Measurements from ENCODE around the gene GGA2.
"Not testable (repeated sequence)": the region's sequence is repeated elsewhere in the genome, so short reads cannot be mapped to it uniquely, and the experiment has no call there.

The GGA2 gene

DNA sequence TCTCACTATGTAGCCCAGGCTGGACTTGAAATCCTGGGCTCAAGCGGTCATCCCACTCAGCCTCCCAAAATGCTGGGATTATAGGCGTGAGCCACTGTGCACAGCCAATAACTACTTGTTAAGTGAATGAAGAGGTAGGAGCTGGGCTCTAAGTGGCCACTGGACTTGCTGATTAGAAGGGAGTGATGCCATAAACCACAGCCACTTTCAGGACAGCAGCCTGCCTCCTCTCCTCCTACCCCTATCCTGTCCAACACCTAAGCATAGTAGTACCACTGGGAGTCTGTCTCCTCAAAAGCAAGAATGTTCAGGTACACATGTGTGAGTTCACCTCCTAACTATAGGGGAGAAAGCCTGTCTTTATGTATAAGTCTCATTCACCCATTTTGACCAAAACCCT is 45.1 kb downstream of the GGA2 start:
- H3K27me3 ChIP-seq: no peaks in the 10 kb centered on the region
- H3K9me3 ChIP-seq (replicated peaks in 1 of 11): no peaks in the 10 kb centered on the region
- H3K36me3 ChIP-seq: peaks cover 74 to 89% (median 79%) of the 10 kb centered on the region in 11 experiments
- no peak overlapping the region for H3K27ac ChIP-seq
- H3K9ac ChIP-seq: no peak overlapping the region
- no peak for TF ChIP-seq Cebpa-rat (IDR thresholded peaks at IDR 0.05)
- H3K4me3 ChIP-seq: no peak overlapping the region
- no peak overlapping the region for H3K4me2 ChIP-seq
- H3K4me1 ChIP-seq: no peaks in the 10 kb centered on the region
- peaks cover 0 to 69% (median 18%) of the 10 kb centered on the region in 11 experiments; a peak in 12 of 22 replicates for H4K20me1 ChIP-seq

DNA sequence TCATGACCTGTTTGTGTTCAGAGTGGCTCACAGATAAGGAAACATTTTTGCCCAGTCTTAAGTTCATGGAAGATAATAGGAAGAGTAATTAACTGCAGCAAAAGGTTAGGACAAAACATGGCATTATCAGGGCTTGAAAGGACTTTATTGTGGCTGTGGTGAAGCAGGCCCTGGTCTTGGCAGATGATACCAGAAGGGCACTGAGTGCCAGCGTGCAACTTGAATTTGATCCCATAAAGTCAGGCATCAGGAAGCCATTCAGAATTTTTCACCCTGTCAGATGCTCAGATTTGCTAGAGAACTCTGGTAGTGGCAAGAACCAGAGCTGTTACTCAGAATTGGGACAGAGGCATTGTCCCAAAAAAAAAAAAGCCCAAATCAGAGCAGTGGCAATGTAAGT is 46.1 kb downstream of the GGA2 start:
- H3K4me1 ChIP-seq: no peaks in the 10 kb centered on the region
- H3K27ac ChIP-seq: no peak overlapping the region
- no peak overlapping the region for H3K4me2 ChIP-seq
- no peaks in the 10 kb centered on the region for H3K27me3 ChIP-seq
- H3K9ac ChIP-seq: no peak overlapping the region
- H3K9me3 ChIP-seq (replicated peaks in 1 of 11): no peaks in the 10 kb centered on the region
- no peak overlapping the region for H3K4me3 ChIP-seq
- peaks cover 0 to 69% (median 17%) of the 10 kb centered on the region in 11 experiments; a peak in 12 of 22 replicates for H4K20me1 ChIP-seq
- H3K36me3 ChIP-seq: peaks cover 65 to 80% (median 69%) of the 10 kb centered on the region in 11 experiments
- TF ChIP-seq Cebpa-rat (IDR thresholded peaks at IDR 0.05): no peak

DNA sequence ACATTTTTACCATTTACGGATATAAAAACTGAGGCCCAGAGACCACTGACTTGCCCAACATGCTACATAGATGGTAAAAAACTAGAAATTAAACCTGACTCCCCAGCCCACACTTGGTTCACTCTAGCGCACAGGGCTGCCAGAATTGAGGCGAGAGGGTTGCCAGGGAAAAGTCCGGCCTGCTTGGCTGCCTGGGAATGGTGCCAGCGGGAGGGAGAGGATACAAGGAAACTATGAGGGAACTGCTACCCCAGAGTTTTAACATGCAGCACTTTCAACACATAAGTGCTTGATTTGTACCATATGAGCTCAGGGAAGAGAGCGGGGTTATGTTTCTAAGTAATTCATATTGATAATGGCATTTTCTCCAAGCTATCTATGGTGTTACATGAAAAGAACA is 47.3 kb downstream of the GGA2 start:
- Histone ChIP-seq H3K36me3 (peaks cover 53 to 68% (median 57%) of the 10 kb centered on the region in 11 experiments), H4K20me1 (peaks cover 0 to 62% (median 16%) of the 10 kb centered on the region in 11 experiments; a peak in 12 of 22 replicates)
- H3K4me1 ChIP-seq; H3K9me3 ChIP-seq (replicated peaks in 1 of 11); H3K27ac ChIP-seq; H3K27me3 ChIP-seq; H3K4me2 ChIP-seq; H3K4me3 ChIP-seq; H3K9ac ChIP-seq: not testable (repeated sequence)

DNA sequence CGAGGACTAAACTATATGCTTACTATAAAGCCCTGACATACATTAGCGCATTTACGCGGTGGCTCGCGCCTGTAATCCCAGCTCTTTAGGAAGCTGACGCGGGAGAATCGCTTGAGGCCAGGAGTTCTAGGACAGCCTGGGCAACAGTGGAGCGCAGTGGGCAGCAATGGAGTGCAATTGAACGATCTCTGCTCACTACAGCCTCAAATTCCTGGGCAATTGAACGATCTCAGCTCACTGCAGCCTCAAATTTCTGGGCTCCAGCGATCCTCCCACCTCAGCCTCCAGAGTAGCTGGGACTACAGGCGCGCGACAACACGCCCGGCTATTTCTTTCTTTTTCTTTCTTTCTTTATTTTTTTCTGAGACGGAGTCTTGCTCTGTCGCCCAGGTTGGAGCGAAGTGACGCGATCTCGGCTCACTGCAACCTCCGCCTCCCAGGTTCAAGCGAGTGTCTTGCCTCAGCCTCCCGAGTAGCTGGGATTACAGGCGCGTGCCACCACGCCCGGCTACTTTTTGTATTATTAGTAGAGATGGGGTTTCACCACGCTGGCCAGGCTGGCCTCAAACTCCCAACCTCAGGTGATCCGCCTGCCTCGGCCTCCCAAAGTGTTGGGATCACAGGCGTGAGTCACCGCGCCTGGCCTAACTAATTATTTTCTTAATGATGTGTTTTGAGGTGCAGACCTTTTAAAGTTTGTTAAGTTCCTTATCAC is 56.8 kb downstream of the GGA2 start:
- H3K27ac ChIP-seq: peak overlapping the region in 8 of 11 experiments; percentile 73 to 86 (median 82); a peak in 12 of 22 replicates
- H3K36me3 ChIP-seq: peaks cover 0 to 5% (median 0%) of the 10 kb centered on the region in 11 experiments; a peak in 4 of 22 replicates
- peaks cover 15 to 37% (median 25%) of the 10 kb centered on the region in 10 experiments for H3K4me1 ChIP-seq
- no peaks in the 10 kb centered on the region for H3K27me3 ChIP-seq
- no peaks in the 10 kb centered on the region for H3K9me3 ChIP-seq (replicated peaks in 1 of 11)
- peak overlapping the region; percentile 75 to 88 (median 82) for H3K4me3 ChIP-seq
- peak overlapping the region; percentile 79 to 89 (median 85); a peak in 21 of 22 replicates for H3K9ac ChIP-seq
- peak overlapping the region; percentile 79 to 96 (median 86) for H3K4me2 ChIP-seq
- no peak for TF ChIP-seq Cebpa-rat (IDR thresholded peaks at IDR 0.05)
- H4K20me1 ChIP-seq: peaks cover 0 to 28% (median 9%) of the 10 kb centered on the region in 11 experiments; a peak in 13 of 22 replicates

DNA sequence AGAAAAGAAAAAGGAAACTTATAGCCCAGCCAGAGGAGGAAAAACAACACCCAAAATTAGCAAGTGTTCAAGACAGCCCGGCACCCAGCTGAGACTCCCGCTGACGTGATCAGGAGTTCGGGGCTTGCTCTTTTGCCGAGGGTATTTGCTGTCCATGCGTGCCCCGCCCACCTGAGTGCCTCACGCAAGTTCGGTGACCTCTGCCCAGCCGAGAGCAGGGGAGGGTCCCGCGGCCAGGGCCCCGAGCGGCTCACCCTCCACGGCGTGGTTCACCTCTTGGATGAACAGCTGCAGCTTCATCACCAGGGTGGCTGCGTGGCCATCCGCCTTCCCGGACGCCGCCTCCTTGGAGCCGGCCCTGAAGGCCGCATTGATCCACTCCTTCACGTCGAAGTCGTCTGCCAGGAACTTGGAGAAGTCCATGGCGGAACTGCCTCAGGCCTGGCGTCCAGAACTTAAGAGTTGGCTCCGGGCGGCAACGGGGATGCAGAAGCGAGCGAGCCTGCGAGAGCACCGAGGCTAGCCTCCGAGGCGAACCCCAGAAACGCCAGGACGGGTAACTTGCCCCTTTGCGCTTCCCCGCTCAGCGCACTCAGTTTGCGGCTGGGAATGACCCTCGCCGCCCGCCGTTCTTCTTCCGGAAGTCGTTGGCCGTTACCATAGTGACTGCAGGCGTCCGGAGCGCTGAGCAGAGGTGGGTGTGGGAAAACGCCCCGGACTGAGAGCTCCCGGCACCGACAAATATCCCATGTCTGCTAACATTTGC is 57.5 kb downstream of the GGA2 start, which contains the start of gene COG7:
Gene COG7, minus strand, starts transcription at position 618 of the 766 bp plus-strand sequence. Its CDS starts 195 bp downstream, at position 423.
- TF ChIP-seq Cebpa-rat (IDR thresholded peaks at IDR 0.05): no peak
- peak within 1 kb of the TSS; percentile 79 to 96 (median 86) for H3K4me2 ChIP-seq

DNA sequence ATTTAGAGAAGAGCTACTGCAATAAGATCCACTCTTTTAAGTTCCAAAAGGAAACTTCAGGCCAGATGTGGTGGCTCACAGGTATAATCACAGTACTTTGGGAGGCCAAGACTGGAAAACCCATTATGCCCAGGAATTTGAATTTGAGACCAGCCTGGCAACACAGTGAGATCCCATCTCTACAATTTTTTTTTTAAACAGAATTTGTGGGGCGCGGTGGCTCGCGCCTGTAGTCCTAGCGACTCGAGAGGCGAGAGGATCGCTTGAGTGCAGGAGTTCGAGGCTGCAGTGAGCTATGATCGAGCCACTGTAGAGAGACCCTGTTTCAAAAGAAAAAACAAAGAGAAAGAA is 58.1 kb downstream of the GGA2 start:
- Histone ChIP-seq H3K4me2 (peak overlapping the region; percentile 79 to 96 (median 86)), H4K20me1 (peaks cover 0 to 28% (median 10%) of the 10 kb centered on the region in 11 experiments; a peak in 13 of 22 replicates), H3K27me3 (no peaks in the 10 kb centered on the region), H3K27ac (peak overlapping the region; percentile 72 to 86 (median 81); a peak in 21 of 22 replicates), H3K9ac (peak overlapping the region; percentile 79 to 89 (median 85)), H3K36me3 (peaks cover 0 to 10% (median 0%) of the 10 kb centered on the region in 11 experiments; a peak in 6 of 22 replicates), H3K9me3 (replicated peaks in 1 of 11) (no peaks in the 10 kb centered on the region), H3K4me1 (peaks cover 15 to 37% (median 25%) of the 10 kb centered on the region in 10 experiments), H3K4me3 (peak overlapping the region; percentile 75 to 88 (median 82))
- TF ChIP-seq Cebpa-rat (IDR thresholded peaks at IDR 0.05): no peak

More for the DNA sequence above, 57.5 kb downstream of the GGA2 start, which contains the start of gene COG7:
- Histone ChIP-seq H3K9me3 (replicated peaks in 1 of 11) (no peaks in the 10 kb centered on the region), H3K27me3 (no peaks in the 10 kb centered on the region), H3K36me3 (peaks cover 0 to 9% (median 0%) of the 10 kb centered on the region in 11 experiments; a peak in 5 of 22 replicates), H3K9ac (peak within 1 kb of the TSS; percentile 79 to 89 (median 85)), H3K4me3 (peak within 1 kb of the TSS; percentile 75 to 88 (median 82)), H3K27ac (peak within 1 kb of the TSS; percentile 72 to 86 (median 81)), H3K4me1 (peaks cover 15 to 37% (median 25%) of the 10 kb centered on the region in 10 experiments), H4K20me1 (peaks cover 0 to 33% (median 10%) of the 10 kb centered on the region in 11 experiments; a peak in 13 of 22 replicates)

DNA sequence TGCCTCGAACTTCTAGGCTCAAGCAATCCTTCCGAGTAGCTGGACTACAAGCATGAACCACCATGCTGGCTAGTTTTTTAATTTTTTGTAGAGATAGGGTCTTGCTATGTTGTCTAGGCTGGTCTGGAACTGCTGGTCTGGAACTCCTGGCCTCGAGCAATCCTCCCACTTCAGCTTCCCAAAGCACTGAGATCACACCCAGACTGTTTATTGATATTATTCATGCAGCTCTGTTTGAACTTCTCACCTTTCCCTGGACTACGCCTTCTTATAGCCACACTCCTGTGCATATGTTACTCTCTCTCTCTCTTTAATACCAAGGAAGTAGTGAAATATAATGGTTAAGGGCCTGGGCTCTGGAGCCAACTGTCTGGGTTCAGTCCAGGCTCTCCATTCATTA is 61.9 kb downstream of the GGA2 start:
- Histone ChIP-seq H3K4me2 (no peak overlapping the region), H3K36me3 (peaks cover 24 to 38% (median 33%) of the 10 kb centered on the region in 11 experiments), H3K9me3 (replicated peaks in 1 of 11) (no peaks in the 10 kb centered on the region), H3K27me3 (no peaks in the 10 kb centered on the region), H3K4me3 (no peak overlapping the region), H3K9ac (no peak overlapping the region), H4K20me1 (peaks cover 0 to 29% (median 7%) of the 10 kb centered on the region in 11 experiments; a peak in 14 of 22 replicates), H3K4me1 (peaks cover 15 to 24% (median 17%) of the 10 kb centered on the region in 10 experiments), H3K27ac (no peak overlapping the region)
- no peak for TF ChIP-seq Cebpa-rat (IDR thresholded peaks at IDR 0.05)

DNA sequence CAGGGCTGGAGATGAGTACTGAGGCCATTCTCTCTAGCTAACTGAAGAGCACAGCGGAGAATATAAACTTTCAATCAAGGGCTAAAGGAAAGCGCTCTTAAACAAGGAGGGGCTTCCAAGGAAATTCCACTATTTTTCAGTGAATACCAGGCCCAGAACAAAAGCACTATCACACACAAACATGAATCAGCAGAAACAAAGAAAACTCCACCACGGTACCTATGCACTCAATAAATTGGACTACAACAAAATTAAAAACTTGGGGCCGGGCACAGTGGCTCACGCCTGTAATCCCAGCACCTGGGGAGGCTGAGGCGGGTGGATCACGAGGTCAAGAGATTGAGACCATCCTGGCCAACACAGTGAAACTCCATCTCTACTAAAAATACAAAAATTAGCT is 72.8 kb downstream of the GGA2 start:
- not testable (repeated sequence) for H3K27ac ChIP-seq; H3K9ac ChIP-seq; H3K4me2 ChIP-seq; H3K4me1 ChIP-seq; H3K9me3 ChIP-seq (replicated peaks in 1 of 11); H3K27me3 ChIP-seq; H3K4me3 ChIP-seq
- peaks cover 63 to 88% (median 82%) of the 10 kb centered on the region in 11 experiments for H3K36me3 ChIP-seq
- H4K20me1 ChIP-seq: peaks cover 0 to 18% (median 9%) of the 10 kb centered on the region in 11 experiments; a peak in 15 of 22 replicates

DNA sequence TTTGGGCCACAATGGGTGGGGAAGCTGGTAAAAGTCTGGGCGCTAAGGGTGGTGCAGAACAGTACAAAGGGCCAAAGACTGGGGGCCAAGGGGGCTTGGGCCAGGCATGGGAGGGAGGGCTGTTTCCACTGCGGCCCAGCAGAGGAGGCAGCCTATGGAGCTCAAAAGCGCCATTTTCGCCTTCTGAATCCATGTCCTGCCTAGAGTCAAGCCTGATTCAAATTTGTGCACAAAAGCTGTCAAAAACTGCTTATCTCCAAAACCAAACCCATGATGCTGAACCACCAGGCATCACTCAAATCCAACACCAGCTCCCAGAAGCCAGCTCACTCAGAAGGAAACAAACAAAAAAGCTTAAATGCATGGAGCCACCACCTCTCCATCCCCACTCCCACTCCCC is 73.3 kb downstream of the GGA2 start:
- TF ChIP-seq Cebpa-rat (IDR thresholded peaks at IDR 0.05): no peak
- H3K27me3 ChIP-seq: no peaks in the 10 kb centered on the region
- peaks cover 63 to 88% (median 82%) of the 10 kb centered on the region in 11 experiments for H3K36me3 ChIP-seq
- H3K4me2 ChIP-seq: no peak overlapping the region
- no peak overlapping the region for H3K4me3 ChIP-seq
- H3K27ac ChIP-seq: no peak overlapping the region
- no peaks in the 10 kb centered on the region for H3K9me3 ChIP-seq (replicated peaks in 1 of 11)
- H4K20me1 ChIP-seq: peaks cover 0 to 18% (median 9%) of the 10 kb centered on the region in 11 experiments; a peak in 15 of 22 replicates
- peaks cover 0 to 7% (median 0%) of the 10 kb centered on the region in 10 experiments; a peak in 4 of 20 replicates for H3K4me1 ChIP-seq
- no peak overlapping the region for H3K9ac ChIP-seq
